ENCODE measurements around the gene IYD.
"Not testable (repeated sequence)": the region's sequence is repeated elsewhere in the genome, so short reads cannot be mapped to it uniquely, and the experiment has no call there.

Gene IYD

DNA sequence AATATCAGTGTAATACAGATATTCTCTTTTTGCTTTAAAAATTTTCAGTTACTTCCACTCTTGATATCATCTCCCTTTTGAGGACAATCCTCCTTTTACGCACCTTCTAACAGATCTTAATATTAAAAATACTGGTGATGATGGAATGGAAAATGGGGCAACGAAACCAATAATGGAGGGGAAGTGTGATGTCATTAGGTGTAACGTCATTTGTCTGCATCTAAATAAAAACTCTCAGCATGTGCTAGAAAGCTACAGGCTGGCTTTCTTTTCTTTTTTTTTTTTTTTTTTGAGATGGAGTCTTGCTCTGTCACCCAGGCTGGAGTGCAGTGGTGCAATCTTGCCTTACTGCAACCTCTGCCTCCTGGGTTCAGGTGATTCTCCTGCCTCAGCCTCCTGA, 66.5 kb downstream of the IYD start:
- no peak for DNase-seq (ENCODE audit: low spot score)

DNA sequence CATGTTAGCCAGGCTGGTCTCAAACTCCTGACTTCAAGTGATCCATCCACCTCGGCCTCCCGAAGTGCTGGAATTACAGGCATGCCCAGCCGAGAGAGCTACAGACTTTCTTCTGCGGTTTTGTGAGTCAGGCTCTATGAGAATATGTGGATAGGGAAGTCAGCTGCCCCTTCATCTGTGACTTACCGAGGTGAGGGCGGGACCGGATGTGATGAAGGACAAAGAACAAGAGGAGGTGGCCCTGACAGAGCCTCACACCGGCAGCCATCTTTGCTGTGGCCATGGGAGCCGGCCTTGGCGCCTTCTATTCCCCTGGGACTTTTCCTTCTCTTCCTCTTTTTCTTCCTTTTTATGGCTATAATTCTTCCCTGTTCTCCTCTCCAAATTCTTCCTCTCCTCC, 67.0 kb downstream of the IYD start:
- DNase-seq (ENCODE audit: low spot score): peak; percentile 67

DNA sequence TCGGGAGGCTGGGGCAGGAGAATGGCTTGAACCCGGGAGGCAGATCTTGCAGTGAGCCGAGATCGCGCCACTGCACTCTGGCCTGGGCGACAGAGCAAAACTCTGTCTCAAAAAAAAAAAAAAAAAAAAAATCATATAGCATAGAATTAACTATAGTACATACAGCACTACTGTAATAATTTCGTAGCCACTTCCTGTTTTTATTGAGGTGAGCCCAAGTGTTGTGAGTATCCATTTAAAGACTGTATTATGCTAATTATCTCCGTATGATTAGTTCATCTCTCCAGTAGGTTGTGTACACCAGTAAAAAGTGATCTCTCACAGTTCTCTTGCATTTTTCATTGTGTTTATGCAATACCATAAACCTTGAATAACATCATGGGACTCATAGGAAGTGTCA, 70.6 kb downstream of the IYD start:
- DNase-seq (ENCODE audit: low spot score): no peak

DNA sequence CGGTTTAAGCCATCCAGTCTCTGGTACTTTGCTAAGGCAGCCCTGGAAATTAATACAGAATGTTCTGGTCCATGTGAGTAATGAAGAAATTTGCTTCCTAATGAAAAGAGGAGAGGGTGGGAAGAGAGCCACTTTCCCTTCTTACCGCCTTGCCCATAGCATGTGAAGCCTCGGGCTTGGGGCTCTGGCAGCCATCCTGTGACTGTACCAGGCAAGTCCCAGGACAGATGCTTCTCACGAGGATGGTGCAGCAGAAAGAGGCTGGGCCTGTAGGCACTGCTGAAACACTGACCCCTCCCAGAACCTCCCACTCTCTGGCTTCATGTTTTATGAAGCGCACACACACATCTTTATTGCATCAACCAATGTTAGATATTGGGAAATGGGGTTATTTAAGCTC, 74.8 kb downstream of the IYD start:
- no peak for DNase-seq (ENCODE audit: low spot score)

DNA sequence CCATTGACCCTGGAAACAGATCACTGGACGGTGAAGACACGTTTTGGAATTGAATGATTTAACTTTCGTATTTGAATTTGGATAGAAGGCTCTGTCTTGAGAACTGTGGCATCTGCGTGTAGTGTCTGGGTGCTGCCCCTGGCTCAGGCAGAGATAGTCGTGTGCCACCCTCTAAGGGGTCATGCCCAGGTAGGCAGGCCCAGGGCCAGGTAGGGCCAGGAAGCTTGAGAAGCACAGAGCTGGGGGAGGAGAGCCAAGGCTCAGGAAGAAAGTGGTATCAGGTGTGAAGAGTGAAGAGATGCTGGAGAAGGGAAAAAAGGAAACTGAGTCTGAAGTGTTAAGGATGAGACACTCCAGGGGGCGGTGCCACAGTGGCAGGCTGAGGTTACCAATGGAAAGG, 75.5 kb downstream of the IYD start:
- DNase-seq (ENCODE audit: low spot score): no peak

DNA sequence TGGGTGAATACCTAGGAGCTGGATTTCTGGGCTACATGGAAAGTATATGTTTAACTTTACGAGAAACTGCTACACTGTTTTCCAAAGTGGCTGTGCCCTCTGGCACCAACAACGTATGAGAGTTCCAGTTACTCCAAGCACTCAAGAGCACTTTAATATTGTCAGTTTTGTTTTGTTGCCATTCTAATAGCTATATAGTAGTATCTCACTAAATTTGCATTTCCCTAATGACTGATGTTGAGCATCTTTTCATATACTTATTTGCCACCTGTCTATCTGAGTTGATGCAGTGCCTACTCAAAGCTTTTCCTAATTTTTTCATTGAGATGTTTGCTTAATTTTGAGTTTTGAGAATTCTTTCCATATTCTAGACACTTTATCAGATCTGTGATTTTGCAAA, 76.7 kb downstream of the IYD start:
- DNase-seq (ENCODE audit: low spot score): no peak

DNA sequence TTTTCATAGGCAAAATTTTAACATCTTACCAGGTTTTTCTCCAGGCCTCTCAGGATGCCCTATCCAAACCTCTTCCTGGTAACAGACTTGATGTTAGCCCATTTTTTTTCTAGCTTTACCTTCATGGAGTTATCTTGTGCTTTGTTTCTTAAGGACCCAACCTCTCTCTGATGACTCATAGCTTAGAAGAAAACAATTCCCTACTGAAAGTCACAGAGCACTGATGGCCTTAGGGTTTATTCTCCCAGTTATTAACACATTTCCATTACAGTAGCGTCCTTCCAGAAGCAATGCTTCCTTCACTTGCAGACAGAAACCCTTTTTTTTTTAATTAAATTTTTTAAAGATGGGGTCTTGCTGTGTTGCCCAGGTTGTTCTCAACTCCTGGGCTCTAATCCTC, 79.4 kb downstream of the IYD start:
- peak; percentile 6 for DNase-seq (ENCODE audit: low spot score)

DNA sequence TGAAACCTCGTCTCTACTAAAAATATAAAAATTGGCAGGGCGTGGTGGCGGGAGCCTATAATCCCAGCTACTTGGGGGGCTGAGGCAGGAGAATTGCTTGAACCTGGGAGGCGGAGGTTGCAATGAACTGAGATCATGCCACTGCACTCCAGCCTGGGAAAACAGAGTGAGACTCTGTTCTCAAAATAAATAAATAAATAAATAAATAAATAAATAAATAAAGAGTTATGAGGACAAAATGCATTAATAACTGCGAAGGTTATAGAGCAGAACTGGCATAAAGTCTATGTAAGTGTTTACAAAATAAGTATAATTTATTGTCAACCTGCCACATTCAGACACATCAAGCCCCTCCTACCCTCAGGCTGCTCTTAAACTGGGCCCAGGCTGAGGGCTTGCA, 80.2 kb downstream of the IYD start:
- DNase-seq (ENCODE audit: low spot score): not testable (repeated sequence)

DNA sequence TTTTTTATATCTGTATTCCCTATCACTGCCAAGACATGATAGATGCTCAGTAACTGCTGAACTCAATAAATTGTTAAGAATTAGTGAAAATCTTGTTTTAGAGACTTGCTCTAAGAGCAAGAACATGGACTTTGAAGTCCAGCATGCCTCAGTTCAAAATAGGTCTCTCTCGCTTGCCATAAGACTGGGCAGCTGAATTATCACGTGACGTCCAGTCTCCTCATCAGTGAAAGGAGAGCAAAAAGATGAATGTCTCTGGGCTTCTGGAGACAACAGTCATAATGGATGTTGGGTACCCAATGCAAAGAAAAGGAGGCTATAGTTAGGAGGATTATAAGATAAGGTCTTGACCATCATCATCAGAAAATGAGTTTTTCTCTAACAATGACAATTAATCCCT, 82.1 kb downstream of the IYD start:
- no peak for DNase-seq (ENCODE audit: low spot score)

DNA sequence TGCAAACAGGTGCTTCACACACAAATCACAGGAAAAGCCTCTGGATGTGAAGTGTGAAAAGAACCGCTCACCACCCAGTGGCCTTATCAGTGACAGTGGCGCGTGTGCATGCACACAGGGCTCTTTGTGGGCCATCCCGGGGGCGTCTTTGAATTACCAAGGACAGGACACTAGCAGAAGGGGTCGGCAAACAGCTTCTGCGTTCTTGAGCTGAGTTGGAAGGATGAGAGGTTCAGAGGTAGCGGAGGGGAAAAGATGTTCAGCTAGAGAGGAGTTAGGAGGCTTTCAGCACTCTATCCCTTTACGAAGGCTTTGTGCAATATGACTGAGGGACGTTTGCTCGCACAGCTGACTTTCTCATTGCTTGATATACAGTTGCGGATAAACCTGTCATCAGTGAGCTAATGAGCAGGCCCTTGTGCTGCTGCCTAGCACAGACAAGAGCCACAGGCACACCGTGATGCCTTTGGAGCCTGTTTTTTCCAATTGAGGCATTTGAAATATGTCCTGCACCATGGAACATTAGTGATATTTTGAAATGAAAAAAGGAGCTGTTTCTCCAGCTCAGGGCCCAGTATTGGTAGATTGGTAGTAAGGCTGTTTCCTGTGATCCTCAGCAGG, 83.1 kb downstream of the IYD start:
- no peak for DNase-seq (ENCODE audit: low spot score)

DNA sequence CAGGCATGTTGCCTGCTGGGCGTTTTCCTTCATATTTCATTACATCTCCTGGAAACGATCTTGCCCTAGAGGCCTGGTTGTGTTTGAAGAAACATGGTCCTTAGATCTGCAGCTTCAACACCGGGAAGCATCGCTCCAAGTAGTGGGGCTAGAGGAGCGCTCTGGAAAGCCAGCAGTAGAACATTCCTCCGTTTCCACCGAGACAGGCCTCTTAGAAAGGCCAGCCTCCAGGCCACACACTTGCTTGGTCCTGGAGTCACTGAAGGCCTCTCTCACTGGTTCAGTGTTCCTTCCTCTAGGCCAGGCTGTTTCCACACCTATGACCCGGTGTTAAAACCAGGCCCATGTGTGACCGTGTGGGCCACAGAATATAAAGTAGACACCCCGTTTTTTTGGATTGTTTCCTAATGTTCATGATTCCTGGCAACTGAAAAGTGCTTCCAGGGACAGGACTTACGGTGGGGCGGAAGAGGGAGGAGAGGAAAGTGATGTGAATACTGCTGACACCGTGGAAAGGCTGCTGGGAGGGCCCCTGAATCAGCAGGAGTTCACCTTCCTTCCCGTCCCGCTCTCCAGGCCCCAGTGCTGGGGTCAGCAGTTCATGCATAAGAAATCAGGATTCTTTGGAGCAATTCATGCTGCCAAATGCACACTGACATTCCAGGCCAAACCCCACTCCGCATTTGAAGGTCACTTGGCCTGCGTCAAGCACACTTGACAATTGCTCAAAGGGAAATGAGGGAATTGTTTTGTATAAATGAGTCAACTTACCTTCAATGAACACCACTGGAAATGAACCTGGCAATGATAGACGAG, 83.8 kb downstream of the IYD start:
- DNase-seq (ENCODE audit: low spot score): peak; percentile 65

DNA sequence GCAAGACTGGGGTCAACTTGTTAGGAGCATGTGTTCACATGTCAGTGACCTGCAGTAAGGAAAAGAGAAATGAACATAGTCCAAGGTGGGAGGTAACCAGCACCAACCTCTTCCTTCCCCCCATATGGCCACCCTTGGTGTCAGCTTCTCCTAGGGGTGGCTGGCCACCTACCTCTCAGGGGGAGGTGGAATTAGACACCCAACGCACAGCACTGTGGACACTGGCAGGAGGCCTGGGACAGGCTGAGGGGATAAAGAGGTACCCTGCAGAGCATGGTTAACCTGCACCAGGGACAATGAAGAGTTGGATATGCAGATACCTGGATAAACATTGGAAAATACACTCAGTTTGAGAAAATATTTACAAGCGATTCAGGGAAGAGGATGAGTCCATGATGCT, 84.5 kb downstream of the IYD start:
- no peak for DNase-seq (ENCODE audit: low spot score)

Measured in kidney tubule cell (primary cell).